DMS 273 treated with DMSO at 0.1 percent for 48 hours (cell line): Measurements from ENCODE around the gene COL23A1.
A peak's percentile ranks its signal among the peaks of the same experiment; 100 is the strongest.

Experiments used
- DNase-seq: peaks from one replicate; lab custom pipeline; 2025; lab: John Stamatoyannopoulos, UW

Gene COL23A1

DNA sequence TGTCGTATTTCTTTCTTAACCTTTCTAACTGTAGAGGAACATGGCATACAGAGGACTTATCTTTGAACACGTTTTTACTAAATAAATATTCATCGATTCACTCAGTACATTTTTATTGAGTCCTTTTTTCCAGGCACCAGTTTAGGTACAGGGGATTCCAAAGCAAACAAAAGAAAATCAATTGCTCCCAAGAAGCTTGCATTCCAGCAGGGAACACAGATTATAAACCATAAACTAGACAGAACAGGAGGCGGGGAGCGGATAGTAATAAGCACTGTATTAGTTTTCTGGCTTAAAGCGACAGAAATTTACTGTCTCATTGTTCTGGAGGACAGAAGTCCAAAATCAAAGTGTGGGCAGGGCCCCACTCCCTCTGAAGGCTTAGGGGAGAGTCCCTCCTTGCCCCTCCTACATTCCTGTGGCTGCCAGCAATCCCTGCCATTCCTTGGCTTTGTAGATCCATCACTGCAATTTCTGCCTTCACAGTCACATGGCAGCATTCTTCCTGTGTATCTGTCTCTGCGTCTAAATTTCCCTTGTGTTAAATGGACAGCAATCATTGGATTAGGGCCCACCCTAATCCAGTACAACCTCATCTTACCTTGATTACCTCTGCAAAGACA lies 115.5 kb downstream of the COL23A1 start:
- no peak for DNase-seq

DNA sequence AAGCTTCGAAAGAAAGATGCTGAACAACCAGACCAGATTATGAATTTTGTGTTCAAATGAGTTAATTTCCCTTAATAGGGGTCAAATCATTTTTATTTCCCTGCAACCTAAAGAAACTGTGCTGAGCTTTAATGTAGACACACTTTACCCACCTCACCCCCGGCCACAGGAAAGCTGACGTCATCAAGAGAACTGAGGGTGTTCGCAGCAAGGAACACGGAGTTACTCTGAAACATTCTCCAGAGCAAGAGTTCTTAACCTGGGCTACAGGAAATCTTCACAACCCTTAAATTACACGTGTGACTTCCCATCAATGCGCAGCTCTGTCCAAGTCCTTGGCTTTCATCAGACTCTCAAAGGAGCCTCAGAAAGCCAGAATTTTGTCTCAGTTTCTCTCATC lies 116.3 kb downstream of the COL23A1 start:
- DNase-seq, result no peak

DNA sequence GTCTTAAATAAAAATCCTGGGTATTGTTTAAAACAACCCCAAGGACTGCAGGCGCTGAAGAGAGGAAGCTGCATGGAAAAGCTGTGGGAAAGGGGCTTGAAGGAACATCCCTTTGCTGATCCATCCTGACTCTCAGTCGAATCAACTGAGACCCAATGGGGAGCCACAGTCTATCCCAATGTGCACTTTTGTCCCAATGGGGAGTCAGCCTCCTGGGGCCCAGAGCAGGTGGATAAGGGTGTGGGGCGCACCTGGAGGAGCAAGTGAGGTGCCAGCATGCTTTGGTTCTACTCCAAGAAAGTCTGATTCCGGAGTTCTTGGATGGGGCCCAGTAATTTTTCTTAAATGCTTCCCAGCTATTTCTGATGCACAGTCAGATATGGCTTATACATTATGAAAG lies 118.1 kb downstream of the COL23A1 start:
- DNase-seq, result no peak

DNA sequence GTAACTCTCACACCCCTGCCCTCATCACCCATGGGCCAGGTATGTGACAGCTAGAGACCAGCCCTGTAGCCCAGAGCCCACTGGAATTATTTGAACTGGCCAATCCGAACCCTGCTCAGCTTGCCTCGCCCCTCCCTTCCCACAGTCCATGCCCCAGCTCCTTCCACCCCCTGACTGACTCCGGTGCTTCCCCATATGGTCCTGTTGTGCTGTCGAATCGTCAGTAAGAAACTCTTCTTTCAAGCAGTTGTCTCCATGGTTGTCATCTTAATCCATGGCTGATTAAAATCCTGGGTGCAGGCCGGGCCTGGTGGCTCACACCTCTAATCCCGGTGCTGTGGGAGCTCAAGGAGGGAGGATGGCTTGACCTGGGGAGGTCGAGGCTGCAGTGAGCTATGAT lies 118.5 kb downstream of the COL23A1 start:
- DNase-seq, result no peak

DNA sequence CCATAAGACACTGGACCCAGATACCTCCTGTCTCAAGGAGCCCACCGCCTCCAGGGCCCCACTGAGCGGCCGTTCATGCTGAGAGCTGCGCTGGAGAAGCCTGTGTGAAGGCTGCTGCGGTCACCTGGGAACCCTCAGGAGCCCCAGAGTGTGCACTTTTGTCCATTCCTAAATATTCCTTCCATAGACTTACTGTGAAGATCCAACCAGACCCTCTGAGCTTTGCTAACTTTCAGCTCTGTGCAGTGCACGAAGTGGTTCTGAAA lies 119.5 kb downstream of the COL23A1 start:
- DNase-seq, result no peak

DNA sequence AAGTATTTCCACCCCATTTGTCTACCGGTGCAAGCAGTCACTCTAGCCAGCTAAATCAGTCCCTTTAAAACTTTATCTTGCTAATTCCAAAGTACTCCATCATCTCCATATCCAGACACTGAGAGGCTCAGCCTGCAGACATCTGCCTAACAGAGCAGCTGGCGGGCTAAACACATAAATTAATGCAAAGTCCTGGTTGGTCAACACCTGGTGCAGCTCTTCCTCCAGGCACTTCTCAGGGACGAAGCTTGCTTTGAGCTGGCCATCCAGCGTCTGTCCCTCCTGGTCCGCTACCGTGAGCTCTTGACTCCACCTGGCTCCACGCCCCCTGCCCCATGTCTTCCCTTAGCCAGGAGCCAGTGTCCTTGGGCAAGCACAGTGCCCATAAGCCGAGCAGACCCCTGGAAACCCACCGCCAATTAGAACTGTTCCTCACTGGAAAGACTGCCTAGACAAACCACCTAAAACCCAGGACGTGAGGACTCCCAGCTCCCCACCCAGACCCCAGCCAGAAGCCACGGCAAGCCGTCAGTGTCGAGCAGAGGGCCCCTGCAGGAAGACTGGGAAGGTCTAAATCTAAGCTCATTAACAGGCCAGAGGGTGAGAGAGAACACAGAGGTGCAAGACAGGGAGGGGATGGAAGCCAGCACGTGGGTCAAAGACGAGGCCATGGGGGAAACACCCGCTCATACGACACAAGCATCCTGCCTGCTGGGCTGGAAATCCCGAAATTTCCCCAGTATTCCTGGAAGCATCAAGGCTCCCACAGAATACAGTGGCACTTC lies 120.0 kb downstream of the COL23A1 start:
- no peak for DNase-seq

DNA sequence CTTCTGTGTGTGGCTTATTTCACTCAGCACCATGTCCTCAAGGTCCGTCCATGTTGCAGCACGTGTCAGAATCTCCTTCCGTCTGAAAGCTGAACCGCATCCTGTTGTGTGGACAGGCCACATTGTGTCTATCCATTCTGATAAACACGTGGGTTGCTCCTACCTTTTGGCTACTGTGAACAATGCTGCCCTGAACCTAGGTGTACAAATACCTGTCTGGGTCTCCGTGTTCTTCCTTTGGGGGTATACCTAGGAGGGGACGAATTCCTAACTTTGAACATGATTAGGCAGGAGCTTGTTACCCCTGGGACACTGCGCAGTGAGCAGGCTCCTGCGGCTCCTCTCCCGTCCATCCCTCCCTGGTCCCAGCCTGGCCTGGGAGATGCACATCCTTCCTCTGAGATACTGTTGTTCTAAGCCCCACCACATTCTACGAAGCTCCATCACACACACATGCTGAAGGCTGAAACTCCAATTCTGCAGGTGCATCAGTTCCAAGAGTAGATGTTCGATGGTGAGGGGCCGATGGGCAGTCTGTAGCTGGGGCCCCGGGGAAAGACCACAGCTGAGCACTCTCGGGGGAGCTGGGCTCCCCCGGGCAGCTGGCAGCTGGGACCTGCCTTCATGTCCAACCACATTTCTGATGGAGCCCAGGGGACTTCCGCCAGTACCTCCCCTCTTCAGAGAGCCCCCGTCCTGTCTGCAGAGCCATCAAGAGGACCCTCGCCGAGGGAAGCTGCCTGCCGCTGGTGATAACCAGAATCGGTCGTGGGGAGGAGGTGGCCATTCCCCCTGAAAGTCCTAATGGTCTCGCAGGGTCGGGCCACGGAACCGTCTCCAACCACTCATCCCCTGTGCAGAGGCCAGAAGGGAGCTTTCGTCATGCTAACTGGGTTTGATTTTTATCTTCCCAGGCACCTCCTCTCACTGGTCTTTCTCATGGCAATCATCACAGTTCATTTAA lies 120.9 kb downstream of the COL23A1 start:
- no peak for DNase-seq

DNA sequence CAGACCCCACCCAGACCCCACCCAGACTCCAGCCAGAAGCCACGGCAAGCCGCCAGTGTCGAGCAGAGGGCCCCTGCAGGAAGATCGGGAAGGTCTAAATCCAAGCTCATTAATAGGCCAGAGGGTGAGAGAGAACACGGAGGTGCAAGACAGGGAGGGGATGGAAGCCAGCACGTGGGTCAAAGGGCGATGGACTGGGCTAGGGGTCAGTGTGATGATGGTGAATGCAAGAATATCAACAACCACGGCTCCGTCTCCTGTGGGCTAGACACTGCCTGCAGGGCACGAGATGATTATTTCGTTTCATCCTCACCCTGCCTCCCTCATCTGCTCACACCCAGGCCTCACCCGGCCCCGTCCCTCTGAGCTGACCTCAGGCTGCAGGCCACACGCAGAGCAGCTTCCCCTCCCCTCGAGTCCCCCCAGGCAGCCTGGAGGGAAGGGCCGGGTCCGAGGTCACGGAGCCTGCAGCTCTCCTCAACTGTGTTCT lies 122.0 kb downstream of the COL23A1 start:
- DNase-seq, result no peak

DNA sequence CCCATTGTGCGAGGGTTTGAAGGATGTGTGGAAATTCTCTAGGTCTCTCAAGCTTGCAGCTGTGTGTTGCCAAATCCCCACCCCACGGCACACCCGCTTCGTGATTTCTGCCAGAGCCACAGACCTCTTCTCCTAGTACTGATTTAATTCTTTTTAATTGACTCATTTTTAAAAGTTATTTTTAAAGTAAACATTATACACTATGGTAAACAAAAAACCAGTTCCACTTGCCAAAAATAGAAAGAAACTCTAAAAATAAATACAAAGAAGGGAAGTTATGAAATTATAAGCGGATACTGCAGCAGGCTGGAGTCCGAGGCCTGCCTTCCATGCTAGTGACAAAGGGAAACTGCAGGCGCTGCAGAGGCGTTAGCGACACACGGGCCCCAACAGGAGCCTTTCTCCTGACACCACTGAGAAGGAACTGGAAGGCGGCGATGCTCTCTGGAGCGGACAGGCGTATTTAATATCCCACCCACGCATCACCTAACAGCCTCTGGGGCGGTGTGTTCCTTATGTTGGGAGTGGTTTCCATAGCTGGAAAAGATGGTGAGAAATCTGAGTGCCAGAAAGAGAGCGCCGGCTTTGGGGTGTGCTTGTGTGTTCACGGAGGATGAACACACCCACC lies 122.5 kb downstream of the COL23A1 start:
- no peak for DNase-seq

DNA sequence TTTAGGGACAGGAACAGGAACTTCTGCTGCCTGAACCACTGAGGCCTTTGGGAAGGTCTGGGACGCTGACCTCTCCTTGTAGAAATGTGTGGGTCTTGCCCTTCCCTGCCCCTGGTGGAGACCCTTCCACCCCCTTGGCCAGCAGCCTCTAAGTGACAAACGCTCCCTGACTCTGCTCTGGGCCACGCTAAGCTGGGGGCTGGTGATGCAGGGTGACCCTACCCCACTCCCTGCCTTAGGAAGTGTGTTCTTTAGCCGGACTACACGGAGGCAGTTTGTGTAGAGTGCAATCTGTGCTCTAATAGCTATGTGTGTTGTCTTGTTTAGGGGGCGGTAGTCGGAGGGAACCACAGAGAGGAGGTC lies 123.0 kb downstream of the COL23A1 start:
- DNase-seq, result no peak

DNA sequence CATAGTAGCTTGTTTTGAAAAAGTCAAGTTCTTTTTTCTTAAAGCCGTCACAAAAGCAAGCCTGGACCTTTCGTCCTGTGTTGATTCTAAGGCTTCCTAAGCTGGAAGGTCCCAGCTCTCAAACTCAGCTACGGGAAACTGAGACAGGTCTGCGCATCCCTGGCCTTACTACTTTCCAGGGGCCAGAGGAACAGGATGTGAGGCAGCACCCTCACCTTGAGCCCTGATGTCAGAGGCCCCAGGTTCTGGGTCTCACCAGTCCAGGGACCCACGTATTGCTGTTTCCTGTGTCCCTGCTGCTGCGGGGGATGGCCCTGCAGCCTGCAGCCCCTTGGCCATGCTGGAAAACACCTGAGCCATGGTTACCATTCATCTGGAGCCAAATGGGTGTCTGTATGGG lies 123.9 kb downstream of the COL23A1 start:
- DNase-seq, result no peak

DNA sequence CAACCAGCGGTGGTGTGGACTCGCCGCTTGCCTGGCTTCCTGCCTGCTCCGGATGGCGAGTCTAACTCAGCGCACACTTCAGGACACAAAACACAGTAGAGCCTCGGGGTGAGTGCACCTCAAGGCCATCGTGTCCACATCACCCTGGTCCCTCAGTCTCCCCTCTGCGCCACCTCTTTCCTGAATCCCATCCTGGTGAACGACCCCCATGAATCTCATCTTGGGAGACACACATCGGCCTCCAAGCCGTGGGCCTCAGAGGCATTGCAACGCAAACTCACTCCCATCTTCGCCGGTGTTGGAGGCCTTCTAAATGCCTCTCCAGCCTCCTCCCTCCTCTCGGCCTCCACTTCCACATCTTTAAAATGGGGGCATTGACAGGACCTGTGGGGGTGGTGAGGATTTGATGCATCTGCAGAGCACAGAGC lies 124.3 kb downstream of the COL23A1 start:
- DNase-seq, result no peak

DNA sequence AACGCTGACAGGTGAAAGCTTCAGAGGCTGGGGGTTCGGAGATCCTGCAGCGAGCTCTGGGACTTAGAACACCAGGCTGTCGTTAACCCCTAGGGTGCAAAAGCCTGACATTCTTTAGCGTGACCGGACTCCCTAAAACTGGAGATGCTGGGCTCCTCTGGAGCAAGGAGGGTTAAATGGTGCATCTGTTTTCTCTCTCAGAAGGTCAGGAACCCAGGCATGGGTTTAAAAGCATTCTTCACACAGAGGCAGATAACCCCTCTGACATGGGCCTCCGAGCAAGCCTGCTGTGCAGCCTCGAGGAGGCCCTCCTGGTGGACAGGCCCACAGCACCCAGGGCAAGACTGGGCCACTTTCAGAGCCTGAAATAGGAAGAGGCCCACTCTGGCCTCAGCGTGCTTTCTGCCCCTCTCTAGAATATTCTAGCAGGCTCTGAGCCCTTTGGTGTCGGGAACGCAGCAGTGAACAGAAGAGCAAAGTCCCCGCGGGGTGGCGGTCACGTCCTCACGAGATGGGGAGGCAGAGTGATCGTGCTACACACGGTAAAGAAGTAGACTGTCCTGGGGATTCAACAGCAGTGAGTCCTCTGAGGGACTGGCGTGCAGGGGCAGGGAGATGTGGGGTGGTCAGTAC lies 124.8 kb downstream of the COL23A1 start:
- no peak for DNase-seq

DNA sequence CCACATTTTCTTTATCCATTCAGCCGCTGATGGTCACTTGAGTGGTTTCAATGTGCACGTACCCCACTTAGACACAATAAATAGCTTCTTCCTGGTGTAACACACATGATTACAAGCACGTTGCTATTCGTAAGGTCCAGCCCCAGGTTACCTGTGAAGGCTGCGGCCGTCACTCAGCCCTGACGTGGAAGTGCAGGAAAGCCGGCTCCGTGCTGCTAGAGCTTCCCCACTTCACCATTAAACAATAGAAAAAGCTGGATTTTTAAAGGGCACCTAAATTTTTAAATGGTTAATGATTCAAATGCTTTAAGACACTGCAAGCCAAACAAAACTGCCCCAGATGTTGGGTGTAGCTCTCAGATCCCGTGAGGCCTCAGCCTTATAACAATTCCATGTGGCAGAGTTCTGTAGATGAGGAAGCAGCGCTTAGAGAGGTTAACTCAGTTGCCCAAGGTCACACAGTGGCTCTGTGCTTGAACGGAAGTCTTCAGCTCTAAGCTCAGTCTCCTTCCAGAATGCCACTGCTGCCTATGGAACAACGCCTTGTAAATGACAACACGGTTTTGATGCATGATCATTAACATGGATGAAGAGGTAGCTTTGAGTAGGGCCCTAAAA lies 125.7 kb downstream of the COL23A1 start:
- DNase-seq, result no peak

DNA sequence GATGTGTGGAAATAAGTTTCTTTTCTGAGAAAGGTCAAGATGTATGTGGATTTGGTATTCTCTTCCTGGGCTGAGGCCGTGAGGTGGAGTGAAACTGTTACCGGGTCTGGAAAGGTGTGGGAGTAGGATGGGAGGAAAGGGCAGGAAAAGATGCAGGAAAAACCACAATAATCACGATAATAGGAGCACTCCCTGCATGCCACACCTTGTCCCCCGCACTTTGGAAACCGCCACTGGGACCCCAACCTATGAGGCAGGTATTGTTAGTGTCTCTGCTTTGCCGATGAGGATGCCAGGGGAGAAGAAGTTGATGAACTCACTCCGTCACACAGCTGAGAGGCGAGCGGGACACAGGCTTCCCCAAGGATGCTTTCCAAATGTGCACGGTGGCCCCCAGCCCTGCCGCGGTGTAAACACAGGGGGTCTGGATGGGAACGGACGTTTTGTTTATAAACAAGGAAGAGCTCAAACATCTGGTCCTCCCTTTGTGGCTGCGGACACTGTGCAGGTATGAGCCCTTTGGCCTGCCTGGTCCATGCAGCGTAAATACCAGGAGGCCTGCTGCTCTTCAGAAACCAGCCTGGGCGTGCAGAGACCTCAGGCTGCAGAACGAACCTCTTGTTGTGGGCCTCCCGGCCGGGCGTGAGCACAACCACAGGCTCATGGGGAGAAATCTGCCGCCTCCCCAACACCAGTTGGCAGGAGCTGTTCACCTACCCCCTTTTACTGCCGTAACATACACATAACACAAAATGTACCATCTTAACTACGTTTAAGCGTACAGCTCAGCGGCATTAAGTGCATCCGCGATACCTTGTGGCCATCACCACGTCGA lies 126.7 kb downstream of the COL23A1 start:
- no peak for DNase-seq

DNA sequence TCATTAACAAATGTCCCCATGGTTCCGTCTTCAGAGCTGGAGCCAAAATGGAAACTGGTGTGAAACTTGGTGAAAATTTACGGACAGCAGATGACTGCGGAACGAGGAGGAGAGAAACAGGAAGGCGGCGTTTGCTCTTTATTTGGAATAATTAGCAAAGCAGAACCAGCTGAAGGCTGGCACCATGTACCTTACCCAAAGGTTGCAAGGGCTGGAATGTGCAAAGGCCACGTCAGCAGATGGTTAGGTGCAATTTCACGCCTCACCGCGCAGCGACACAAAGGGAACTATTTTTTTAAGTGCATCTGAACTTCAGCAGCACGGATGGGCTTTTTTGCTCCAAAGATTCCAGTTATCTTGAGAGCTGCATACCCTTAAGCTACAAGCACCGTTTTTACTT lies 127.4 kb downstream of the COL23A1 start:
- DNase-seq, result no peak

DNA sequence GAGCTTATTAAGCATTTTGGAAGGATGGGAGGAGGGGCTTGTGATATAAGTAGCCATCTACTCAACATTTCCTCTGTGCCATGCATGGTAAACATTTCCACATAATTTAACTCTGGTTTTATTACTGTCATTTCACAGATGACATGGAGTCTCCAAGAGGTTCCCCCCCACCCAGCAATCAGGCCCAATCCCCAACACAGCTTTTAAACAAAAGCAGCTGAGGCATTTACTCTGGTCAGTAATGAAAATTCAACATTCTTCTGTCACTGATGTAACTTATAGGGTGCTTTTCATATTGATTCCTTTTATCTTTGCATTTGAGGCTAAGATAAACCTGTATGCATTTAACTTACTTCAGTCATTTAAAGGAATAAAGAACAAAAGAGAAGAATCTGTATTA lies 128.1 kb downstream of the COL23A1 start:
- no peak for DNase-seq

DNA sequence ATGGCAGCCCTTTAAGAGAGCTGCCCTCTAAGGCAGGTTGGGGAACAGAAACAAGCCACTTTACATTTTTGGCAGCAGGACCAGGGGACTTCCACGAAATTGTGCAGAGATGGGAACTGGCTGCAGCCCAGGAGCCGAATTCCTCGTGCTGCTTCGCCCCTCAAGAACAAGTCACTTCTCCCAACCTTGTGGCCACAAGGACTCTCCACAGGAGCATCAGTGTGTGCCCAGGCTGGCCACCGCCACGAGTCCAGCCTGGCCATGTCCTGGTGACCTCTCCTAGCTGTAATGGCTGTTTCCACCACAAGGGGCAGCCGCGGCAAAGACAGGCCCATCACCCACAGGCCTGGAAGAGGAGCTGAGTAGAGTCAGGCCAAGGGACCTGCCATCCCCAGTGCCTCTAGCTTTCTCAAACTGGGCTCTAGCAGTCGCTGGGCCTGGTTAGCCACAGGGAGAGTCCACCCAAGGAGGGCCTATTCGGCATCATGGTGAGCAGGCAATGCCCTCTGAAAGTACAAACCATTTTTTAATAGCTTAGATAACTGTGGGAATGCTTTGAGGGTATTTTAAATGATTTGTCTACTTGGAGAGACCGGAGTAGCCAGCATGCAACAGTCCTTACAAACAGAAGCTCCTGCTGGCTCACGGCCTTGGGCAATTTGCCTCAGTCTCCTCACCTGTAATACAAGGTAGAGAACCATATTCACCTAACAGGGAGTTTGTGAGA lies 129.0 kb downstream of the COL23A1 start:
- peak; percentile 5 for DNase-seq

DNA sequence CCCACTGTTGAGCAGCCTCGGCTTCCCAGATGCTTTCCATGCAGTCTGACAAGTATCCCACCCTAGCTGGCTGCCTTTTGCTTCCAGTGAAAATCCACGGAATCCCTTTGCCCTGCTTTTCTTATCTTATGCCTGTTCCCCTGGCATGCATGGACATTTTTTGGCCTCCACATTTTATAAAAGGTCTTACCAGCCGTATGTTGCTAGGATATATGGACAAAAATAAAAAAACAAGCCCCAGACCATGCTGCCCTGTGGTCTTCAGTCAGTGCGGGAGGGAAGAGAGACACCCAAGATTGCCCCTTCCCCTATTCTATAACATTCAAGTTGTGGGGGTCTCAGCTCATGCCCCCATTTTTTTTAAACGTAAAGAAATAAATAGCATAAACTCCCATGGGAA lies 129.6 kb downstream of the COL23A1 start:
- DNase-seq, result no peak

DNA sequence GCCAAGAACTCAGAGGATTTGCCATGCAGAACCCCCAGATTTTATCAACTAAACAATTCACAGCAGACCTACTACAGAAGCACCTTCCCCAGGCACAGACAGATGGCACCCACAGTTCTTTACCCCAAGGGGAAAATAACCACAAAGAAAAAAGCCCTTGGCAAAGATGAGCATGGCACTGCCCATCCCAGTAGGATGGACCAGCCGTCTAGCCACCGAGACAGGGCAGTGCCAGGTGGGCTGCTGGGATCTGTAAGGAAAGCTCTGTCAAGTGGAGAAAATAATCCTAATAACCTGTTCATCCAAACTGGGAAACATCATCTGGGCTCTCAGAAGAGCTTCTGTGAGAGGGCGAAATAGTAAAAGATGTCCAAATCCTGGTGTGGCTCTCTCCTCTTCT lies 130.0 kb downstream of the COL23A1 start:
- DNase-seq, result no peak
